GM23248 (cell line): ENCODE measurements around the gene CHERP.

ENCODE experiments used
- EZH2 ChIP-seq: fragments of 200-600 bp; sonication (generic); IDR thresholded peaks from 2 replicates; pipeline ENCODE4 v1.6.1; 2018; ENCODE audit warnings: antibody characterized with exemption, mild to moderate bottlenecking; ENCODE audit not compliant: insufficient read depth, poor library complexity, severe bottlenecking
- EZH2phosphoT487 ChIP-seq: fragments of 200-600 bp; sonication (generic); IDR thresholded peaks from 2 replicates; pipeline ENCODE4 v1.6.1; 2018; ENCODE audit warnings: antibody characterized with exemption, moderate library complexity, mild to moderate bottlenecking, low read depth; ENCODE audit not compliant: insufficient read depth

GRCh38 chr19:16576690-16577530, 34.7 kb upstream of the CHERP start:
- TF ChIP-seq EZH2phosphoT487 (no peak), EZH2 (no peak)
